VCaP (cell line): ENCODE measurements around the gene WNK2.

ENCODE experiments used
- H3K27ac ChIP-seq: fragments of 450-650 bp; 2 replicates; pipeline ENCODE4 v1.5.1; 2017
- TF ChIP-seq, protein P1 (sequence below): fragments of 450-650 bp; conservative IDR thresholded peaks from 2 replicates; pipeline ENCODE4 v1.5.1; 2017; ENCODE audit warnings: mild to moderate bottlenecking, moderate library complexity

WNK2 gene

DNA sequence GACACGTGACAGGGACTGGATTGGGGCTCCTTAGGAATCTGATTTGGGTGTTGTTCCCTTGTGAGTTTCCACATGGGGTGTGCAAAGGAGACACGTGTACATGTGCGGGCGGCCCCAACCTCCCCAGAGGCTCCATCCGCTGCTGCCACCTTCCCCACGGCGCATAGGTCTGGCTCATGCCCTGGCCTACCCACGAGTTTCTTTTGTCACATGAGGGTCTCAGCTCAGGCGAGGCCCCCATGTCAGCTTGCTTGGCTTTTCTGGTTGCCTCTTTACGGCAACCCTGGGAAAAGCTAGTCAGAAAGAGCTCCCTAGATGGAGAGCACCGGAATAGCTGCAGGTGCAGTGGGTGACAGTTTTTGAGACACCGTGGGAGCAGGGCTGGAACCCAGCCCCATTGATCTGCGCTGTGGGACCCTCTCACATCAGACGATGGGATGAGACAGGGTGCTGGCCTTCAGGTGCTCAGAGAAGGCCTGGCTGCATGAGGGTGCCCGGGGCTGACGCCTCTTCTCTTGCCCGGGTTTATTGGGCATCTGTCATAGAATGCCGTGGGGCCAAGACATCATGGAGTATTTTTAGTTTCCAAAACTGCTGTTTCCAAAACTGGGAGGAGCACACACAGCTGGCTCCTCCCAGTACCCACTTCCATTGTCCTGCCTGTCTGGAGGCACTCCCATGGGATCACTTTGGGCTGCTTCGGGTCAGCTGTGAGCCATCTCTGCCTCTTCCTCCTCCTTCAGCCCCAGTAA is 107.8 kb downstream of the WNK2 start:
- H3K27ac ChIP-seq, result no peak overlapping the region
- TF ChIP-seq, protein P1, sequence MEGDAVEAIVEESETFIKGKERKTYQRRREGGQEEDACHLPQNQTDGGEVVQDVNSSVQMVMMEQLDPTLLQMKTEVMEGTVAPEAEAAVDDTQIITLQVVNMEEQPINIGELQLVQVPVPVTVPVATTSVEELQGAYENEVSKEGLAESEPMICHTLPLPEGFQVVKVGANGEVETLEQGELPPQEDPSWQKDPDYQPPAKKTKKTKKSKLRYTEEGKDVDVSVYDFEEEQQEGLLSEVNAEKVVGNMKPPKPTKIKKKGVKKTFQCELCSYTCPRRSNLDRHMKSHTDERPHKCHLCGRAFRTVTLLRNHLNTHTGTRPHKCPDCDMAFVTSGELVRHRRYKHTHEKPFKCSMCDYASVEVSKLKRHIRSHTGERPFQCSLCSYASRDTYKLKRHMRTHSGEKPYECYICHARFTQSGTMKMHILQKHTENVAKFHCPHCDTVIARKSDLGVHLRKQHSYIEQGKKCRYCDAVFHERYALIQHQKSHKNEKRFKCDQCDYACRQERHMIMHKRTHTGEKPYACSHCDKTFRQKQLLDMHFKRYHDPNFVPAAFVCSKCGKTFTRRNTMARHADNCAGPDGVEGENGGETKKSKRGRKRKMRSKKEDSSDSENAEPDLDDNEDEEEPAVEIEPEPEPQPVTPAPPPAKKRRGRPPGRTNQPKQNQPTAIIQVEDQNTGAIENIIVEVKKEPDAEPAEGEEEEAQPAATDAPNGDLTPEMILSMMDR, result no peak

DNA sequence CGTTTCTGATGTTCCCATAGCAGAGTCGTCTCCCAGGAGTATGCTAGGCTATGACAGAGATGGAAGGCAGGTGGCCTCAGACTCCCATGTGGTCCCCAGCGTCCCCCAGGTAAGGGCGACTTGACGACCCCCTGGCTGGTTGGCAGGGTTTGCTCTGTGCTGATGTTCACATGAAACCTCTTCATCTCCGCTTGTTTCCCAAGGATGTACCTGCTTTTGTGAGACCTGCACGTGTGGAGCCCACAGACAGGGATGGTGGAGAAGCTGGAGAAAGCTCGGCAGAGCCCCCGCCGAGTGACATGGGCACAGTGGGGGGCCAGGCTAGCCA is 108.3 kb downstream of the WNK2 start:
- TF ChIP-seq, protein P1, result no peak
- H3K27ac ChIP-seq, result no peak overlapping the region

DNA sequence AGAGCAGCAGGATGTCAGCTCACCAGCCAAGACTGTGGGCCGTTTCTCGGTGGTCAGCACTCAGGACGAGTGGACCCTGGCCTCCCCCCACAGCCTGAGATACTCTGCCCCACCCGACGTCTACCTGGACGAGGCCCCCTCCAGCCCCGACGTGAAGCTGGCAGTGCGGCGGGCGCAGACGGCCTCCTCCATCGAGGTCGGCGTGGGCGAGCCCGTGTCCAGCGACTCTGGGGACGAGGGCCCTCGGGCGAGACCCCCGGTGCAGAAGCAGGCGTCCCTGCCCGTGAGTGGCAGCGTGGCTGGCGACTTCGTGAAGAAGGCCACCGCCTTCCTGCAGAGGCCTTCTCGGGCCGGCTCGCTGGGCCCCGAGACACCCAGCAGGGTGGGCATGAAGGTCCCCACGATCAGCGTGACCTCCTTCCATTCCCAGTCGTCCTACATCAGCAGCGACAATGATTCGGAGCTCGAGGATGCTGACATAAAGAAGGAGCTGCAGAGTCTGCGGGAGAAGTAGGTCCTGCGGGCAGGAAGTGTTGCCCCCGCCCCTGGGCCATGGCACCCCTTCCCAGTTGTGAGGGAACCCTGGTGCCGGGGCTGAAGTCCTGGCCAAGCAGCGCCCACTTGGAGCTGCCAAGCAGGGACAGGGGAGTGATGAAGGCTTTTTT is 108.9 kb downstream of the WNK2 start:
- no peak overlapping the region for H3K27ac ChIP-seq
- TF ChIP-seq, protein P1, result no peak

DNA sequence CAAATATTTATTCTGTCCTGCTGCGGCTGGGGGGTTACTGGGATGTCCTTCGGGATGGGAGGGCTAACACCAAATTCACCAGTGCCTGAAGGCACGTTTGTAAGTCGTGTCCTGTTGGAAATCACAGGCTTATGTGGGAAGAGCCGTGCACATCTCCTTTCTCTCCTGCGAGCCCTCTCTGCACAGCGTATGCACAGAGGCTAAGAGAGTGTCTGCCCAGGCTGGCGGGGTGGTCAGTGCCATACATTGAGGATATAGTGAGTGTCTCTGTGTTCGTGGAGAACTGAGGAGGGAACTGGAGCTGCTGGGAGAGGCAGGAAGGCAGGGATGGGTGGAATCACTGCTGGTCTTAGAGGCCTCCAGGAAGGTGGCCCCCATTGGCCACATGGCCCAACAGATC is 110.1 kb downstream of the WNK2 start:
- no peak overlapping the region for H3K27ac ChIP-seq
- TF ChIP-seq, protein P1, result no peak

DNA sequence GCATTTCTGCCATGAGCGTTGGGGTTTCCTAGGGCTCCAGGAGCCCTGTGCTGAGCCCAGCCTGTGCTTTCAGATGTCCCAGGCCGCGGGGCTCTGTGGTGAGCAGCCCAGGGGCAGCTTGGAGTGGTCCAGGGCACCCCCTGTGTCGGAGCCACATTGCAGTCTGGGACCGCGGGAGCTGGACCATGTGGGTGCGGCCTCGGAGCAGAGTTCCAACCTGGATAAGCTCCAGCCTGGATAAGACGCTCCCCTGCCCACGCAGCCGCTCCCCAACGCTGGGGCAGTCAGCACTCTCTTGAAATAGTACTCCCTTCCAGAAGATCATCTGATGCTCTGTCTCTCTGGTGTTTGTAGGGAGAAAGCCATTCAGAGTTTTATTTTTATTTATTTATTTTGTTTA is 111.1 kb downstream of the WNK2 start:
- TF ChIP-seq, protein P1, result no peak
- H3K27ac ChIP-seq, result no peak overlapping the region

DNA sequence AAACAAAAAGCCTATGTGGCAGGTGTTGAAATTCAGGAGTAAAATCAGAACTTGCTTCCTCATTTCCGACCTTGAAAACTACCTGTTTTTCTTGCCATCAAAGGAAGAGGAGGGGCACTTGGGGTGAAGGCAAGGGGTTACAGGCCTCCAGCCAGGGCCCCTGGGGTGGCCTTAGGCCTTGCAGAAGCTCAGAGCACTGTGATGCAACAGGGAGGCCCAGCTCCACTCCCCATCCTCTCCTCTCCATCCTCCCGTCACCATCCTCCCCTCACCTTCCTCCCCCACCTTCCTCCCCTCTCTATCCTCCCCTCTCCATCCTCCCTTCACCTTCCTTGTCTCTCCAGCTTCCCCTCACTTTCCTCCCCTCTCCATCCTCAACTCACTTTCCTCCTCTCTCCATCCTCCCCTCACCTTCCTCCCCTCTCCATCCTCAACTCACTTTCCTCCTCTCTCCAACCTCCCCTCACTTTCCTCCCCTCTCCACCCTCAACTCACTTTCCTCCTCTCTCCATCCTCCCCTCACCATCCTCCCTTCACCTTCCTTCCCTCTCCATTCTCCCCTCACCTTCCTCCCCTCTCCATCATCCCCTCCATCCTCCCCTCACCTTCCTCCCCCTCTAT is 111.6 kb downstream of the WNK2 start:
- no peak overlapping the region for H3K27ac ChIP-seq
- TF ChIP-seq, protein P1, result no peak

DNA sequence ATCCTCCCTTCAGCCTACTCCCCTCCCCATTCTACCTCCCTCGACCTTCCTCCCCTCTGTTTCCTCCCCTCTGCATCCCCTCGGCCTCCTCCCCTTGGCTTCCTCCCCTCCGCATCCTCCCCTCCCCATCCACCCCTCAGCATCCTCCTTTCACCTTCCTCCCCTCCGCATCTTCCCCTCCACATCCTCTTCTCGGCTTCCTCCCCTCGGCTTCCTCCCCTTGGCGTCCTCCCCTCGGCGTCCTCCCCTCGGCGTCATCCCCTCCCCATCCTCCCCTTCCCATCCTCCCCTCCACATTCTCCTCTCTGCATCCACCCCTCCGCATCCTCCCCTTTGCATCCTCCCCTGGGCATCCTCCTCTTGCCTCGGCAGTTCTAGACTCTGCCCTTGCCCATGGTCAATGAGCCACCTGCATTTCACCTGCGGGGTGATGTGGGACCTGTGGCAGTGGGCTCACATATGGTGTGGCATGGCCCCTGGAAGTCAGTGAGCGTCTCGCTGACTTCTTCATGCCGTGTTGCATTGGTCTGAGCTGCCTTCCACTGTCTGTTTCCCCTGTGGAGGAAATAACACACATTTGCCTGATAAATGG is 113.0 kb downstream of the WNK2 start:
- TF ChIP-seq, protein P1, result no peak
- no peak overlapping the region for H3K27ac ChIP-seq
